IMR-90 (cell line): ENCODE results near the gene SLC50A1. TPM values are rescaled to one million over a fixed set of nuclear protein-coding genes. Genes with fewer than 3 reads are reported as not detected.
"Not testable (repeated sequence)": the region's sequence is repeated elsewhere in the genome, so short reads cannot be mapped to it uniquely, and the experiment has no call there.

Experiments used
- ATAC-seq: fragments of 200-7000 bp; cut with Tn5 transposase; 2 replicates; pipeline ENCODE4 v1.9.1; 2020; ENCODE audit warnings: low read depth, mild to moderate bottlenecking, moderate library complexity
- BruUV-seq: library from RNA; stranded (reverse); fragments of 400-500 nt; replicated peaks from 2 replicates; lab custom pipeline; 2021; lab: Mats Ljungman, UMichigan
- CTCF ChIA-PET: fragments of 300-600 bp; formaldehyde crosslinking; extraction: SDS; loops from one replicate; lab custom pipeline; 2021; ENCODE audit warnings: antibody characterized with exemption; lab: Yijun Ruan, JAX
- POLR2A ChIA-PET: fragments of 300-600 bp; sonication (Branson Sonifier 250); formaldehyde crosslinking; loops from one replicate; lab custom pipeline; 2022; ENCODE audit warnings: antibody characterized with exemption; ENCODE audit not compliant: unreplicated experiment; lab: Charles Lee
- DNase-seq: peaks from one replicate; pipeline ENCODE4 v3.0.0; 2013
- H2AFZ ChIP-seq: replicated peaks from 2 replicates; pipeline ENCODE3; 2013; ENCODE audit warnings: low read length, mild to moderate bottlenecking; ENCODE audit not compliant: poor library complexity
- H2AK5ac ChIP-seq: 2 replicates; pipeline ENCODE4 v1.6.1; 2013; ENCODE audit warnings: low read depth, low read length, inconsistent platforms
- H2AK9ac ChIP-seq: replicated peaks from 2 replicates; pipeline ENCODE3; 2013; ENCODE audit warnings: mild to moderate bottlenecking, low read depth, low read length, moderate library complexity; ENCODE audit not compliant: poor library complexity
- H2BK120ac ChIP-seq: 2 replicates; pipeline ENCODE4 v1.6.1; 2013; ENCODE audit warnings: low read depth, low read length, inconsistent platforms
- H2BK15ac ChIP-seq: 3 replicates; pipeline ENCODE4 v1.6.1; 2013; ENCODE audit warnings: low read depth, low read length, inconsistent platforms
- H2BK20ac ChIP-seq: 2 replicates; pipeline ENCODE4 v1.6.1; 2013; ENCODE audit warnings: low read depth, mild to moderate bottlenecking, inconsistent platforms, low read length, moderate library complexity
- H2BK5ac ChIP-seq: 2 replicates; pipeline ENCODE4 v1.6.1; 2013; ENCODE audit warnings: mild to moderate bottlenecking, low read depth, low read length, inconsistent platforms; ENCODE audit not compliant: poor library complexity, severe bottlenecking
- H3K14ac ChIP-seq: replicated peaks from 2 replicates; pipeline ENCODE4 v1.6.1; 2013; ENCODE audit warnings: low read depth, low read length, inconsistent platforms
- H3K18ac ChIP-seq: 2 replicates; pipeline ENCODE4 v1.6.1; 2013; ENCODE audit warnings: low read depth, low read length, control low read depth
- H3K23ac ChIP-seq: 2 replicates; pipeline ENCODE4 v1.6.1; 2013; ENCODE audit warnings: low read depth, low read length, inconsistent platforms
- H3K27ac ChIP-seq: 2 replicates; pipeline ENCODE4 v1.5.1; 2013; ENCODE audit warnings: mild to moderate bottlenecking, control low read depth, low read length; ENCODE audit not compliant: insufficient read depth
- H3K27me3 ChIP-seq: 2 replicates; pipeline ENCODE4 v1.6.1; 2013; ENCODE audit warnings: low read length; ENCODE audit not compliant: control insufficient read depth, insufficient read depth
- H3K36me3 ChIP-seq: 2 replicates; pipeline ENCODE4 v1.6.1; 2013; ENCODE audit warnings: low read length, mixed read lengths; ENCODE audit not compliant: control insufficient read depth, insufficient read depth
- H3K4ac ChIP-seq: 2 replicates; pipeline ENCODE4 v1.6.1; 2013; ENCODE audit warnings: low read depth, low read length, inconsistent platforms
- H3K4me1 ChIP-seq: 2 replicates; pipeline ENCODE4 v1.6.1; 2013; ENCODE audit warnings: low read length, mixed read lengths; ENCODE audit not compliant: control insufficient read depth, insufficient read depth
- H3K4me2 ChIP-seq: 2 replicates; pipeline ENCODE4 v1.6.1; 2013; ENCODE audit warnings: low read depth, mild to moderate bottlenecking, control low read depth, low read length, moderate library complexity
- H3K4me3 ChIP-seq: 2 replicates; pipeline ENCODE4 v1.5.1; 2013; ENCODE audit warnings: low read depth, mild to moderate bottlenecking, control low read depth, low read length, moderate library complexity; ENCODE audit not compliant: insufficient read depth
- H3K56ac ChIP-seq: 2 replicates; pipeline ENCODE4 v1.6.1; 2013; ENCODE audit warnings: low read length, inconsistent platforms; ENCODE audit not compliant: insufficient read depth; ENCODE audit errors: extremely low read depth
- H3K79me1 ChIP-seq, 2 experiments: 2 replicates each; pipeline ENCODE4 v1.6.1; 2013; ENCODE audit warnings: low read length in 2 of 2, inconsistent platforms in 1 of 2, low read depth in 1 of 2
- H3K9ac ChIP-seq: 2 replicates; pipeline ENCODE4 v1.6.1; 2013; ENCODE audit warnings: low read depth, low read length, control low read depth
- H3K9me1 ChIP-seq: 2 replicates; pipeline ENCODE4 v1.6.1; 2013; ENCODE audit warnings: low read length, inconsistent platforms; ENCODE audit not compliant: insufficient read depth
- H3K9me3 ChIP-seq: 2 replicates; pipeline ENCODE4 v1.6.1; 2013; ENCODE audit warnings: low read length; ENCODE audit not compliant: control insufficient read depth, insufficient read depth
- H4K20me1 ChIP-seq: 2 replicates; pipeline ENCODE4 v1.6.1; 2013; ENCODE audit warnings: low read length, inconsistent platforms; ENCODE audit not compliant: insufficient read depth
- H4K5ac ChIP-seq: 2 replicates; pipeline ENCODE4 v1.6.1; 2013; ENCODE audit warnings: mild to moderate bottlenecking, low read depth, low read length, control low read depth
- H4K8ac ChIP-seq, 2 experiments: 2 replicates each; pipeline ENCODE4 v1.6.1; 2013; ENCODE audit warnings: low read depth in 2 of 2, low read length in 2 of 2, control low read depth in 1 of 2, inconsistent platforms in 1 of 2
- H4K91ac ChIP-seq: 2 replicates; pipeline ENCODE4 v1.6.1; 2013; ENCODE audit warnings: low read depth, low read length, inconsistent platforms; ENCODE audit not compliant: insufficient read depth
- BHLHE40 ChIP-seq: fragments of 150-350 bp; IDR thresholded peaks from 2 replicates; pipeline ENCODE4 v1.6.1; 2016; ENCODE audit warnings: mild to moderate bottlenecking, low read depth, low read length
- CHD1 ChIP-seq: IDR thresholded peaks from 2 replicates; pipeline ENCODE4 v1.6.1; 2012; ENCODE audit warnings: low read depth, low read length, improper control_type of control experiment
- WGBS, 2 experiments: methylation state at CpG; one replicate each; pipeline versions ENCODE4 v1.1.5 to v1.1.7; 2013; ENCODE audit warnings: missing lambda C conversion rate in 2 of 2; ENCODE audit not compliant: insufficient read length in 1 of 2; ENCODE audit errors: extremely low coverage in 2 of 2; 5-methylcytosine and 5-hydroxymethylcytosine counted together
- dilution Hi-C: fragments of 300-500 bp; cut with HindIII; formaldehyde crosslinking; loops from one replicate; pipeline ENCODE4 v1.14.3; 2018; ENCODE audit warnings: low sequenced_read_pairs; ENCODE audit not compliant: unreplicated experiment
- in situ Hi-C: fragments of 300-500 bp; cut with MboI; formaldehyde crosslinking; loops from 3 replicates; pipeline ENCODE4 v1.14.3; 2019; ENCODE audit warnings: low sequenced_read_pairs, inconsistent platforms, mixed read lengths
- intact Hi-C: fragments of 100-400 bp; cut with micrococcal nuclease; formaldehyde crosslinking; loops from 2 replicates; pipeline ENCODE4 v1.10.0; 2022
- polyA plus RNA-seq, 3 experiments: library from polyadenylated mRNA; depleted of rRNA; stranded (reverse); fragments of >200 nt; gene quantifications; 2 replicates each; pipeline ENCODE4 v1.2.3, GENCODE V29; 2012; ENCODE audit warnings: low replicate concordance in 1 of 3
- total RNA-seq: library from RNA; depleted of rRNA; stranded (reverse); fragments of >200 nt; gene quantifications from 2 replicates; pipeline ENCODE4 v1.2.3, GENCODE V29; 2012

Gene SLC50A1
- total and polyA plus RNA-seq, 2 of the 4 experiments (the other 2 are of a cell fraction): 20.6 to 20.8 TPM

GRCh38 chr1:155160128-155160527 lies 24.5 kb downstream of the SLC50A1 start:
- no peak overlapping the region for H3K14ac ChIP-seq
- no peak overlapping the region for H3K4me3 ChIP-seq
- H2AK5ac ChIP-seq: no peak overlapping the region
- no peak overlapping the region for H2AFZ ChIP-seq
- dilution Hi-C loops (no loop called here), intact Hi-C loops (no loop called here), in situ Hi-C loops (no loop called here)
- H3K9me3 ChIP-seq: no peaks in the 10 kb centered on the region
- POLR2A ChIA-PET: no interaction called here
- no peaks in the 10 kb centered on the region for H4K20me1 ChIP-seq
- peaks cover 7% of the 10 kb centered on the region for H3K27me3 ChIP-seq
- H2BK20ac ChIP-seq: no peak overlapping the region
- no peak overlapping the region for H3K18ac ChIP-seq
- H3K4me1 ChIP-seq: no peaks in the 10 kb centered on the region
- H4K91ac ChIP-seq: no peak overlapping the region
- no peak overlapping the region for H2BK120ac ChIP-seq
- no peaks in the 10 kb centered on the region for H3K79me1 ChIP-seq
- ATAC-seq: no peak
- H2BK15ac ChIP-seq: no peak overlapping the region
- H2AK9ac ChIP-seq: no peak overlapping the region
- no peaks in the 10 kb centered on the region for H3K36me3 ChIP-seq
- no peak overlapping the region for H3K23ac ChIP-seq
- H3K4ac ChIP-seq: no peak overlapping the region
- CTCF ChIA-PET: no interaction called here
- H4K8ac ChIP-seq: no peak overlapping the region
- no peak overlapping the region for H3K56ac ChIP-seq
- no peaks in the 10 kb centered on the region for H3K9me1 ChIP-seq
- no peak overlapping the region for H3K4me2 ChIP-seq
- no peak for TF ChIP-seq CHD1
- TF ChIP-seq BHLHE40: no peak
- H3K27ac ChIP-seq: no peak overlapping the region
- H4K5ac ChIP-seq: no peak overlapping the region
- no TSS peak for BruUV-seq
- H2BK5ac ChIP-seq: no peak overlapping the region
- WGBS, 2 experiments: no CpG with 5 or more reads among the region's 8 CpGs
- H3K9ac ChIP-seq: no peak overlapping the region
- no peak for DNase-seq

- H2AK9ac ChIP-seq, H2BK20ac ChIP-seq, H3K9me3 ChIP-seq, H3K14ac ChIP-seq, H3K4ac ChIP-seq, H3K27ac ChIP-seq, H2BK15ac ChIP-seq, H2AK5ac ChIP-seq, in situ Hi-C loops, H3K23ac ChIP-seq, H3K18ac ChIP-seq, H3K56ac ChIP-seq, H4K91ac ChIP-seq, H3K4me3 ChIP-seq, H2BK5ac ChIP-seq, H3K79me1 ChIP-seq, H3K9me1 ChIP-seq, H3K9ac ChIP-seq, BruUV-seq, H4K8ac ChIP-seq, H3K36me3 ChIP-seq, H4K5ac ChIP-seq, H2AFZ ChIP-seq, DNase-seq, ATAC-seq, H2BK120ac ChIP-seq, H4K20me1 ChIP-seq, H3K4me2 ChIP-seq, dilution Hi-C loops, H3K4me1 ChIP-seq, intact Hi-C loops: not testable (repeated sequence)
- ChIA-PET CTCF (interaction anchor here (0.7 kb wide), 1 partner anchor 71 kb away, joined by 3 read pairs; no protein-coding TSS in a partner anchor), POLR2A (interaction anchor here (0.7 kb wide), 1 partner anchor 60 kb away, joined by 8 read pairs; no protein-coding TSS in a partner anchor)
- peaks cover 13% of the 10 kb centered on the region for H3K27me3 ChIP-seq
- 100% methylated on average over 1 of the region's 6 CpGs; no CpG with 5 or more reads in 1 of the 2 experiments for WGBS, 2 experiments
Observed at GRCh38 chr1:155162631-155163030, 27.0 kb downstream of the SLC50A1 start.
